GM18499 (cell line): ENCODE results near the gene TAL2.
"Not testable (repeated sequence)": the region's sequence is repeated elsewhere in the genome, so short reads cannot be mapped to it uniquely, and the experiment has no call there.

ENCODE experiments used
- ATAC-seq: cut with Tn5 transposase; IDR thresholded peaks from one replicate; pipeline ENCODE4 v1.9.1; 2021; ENCODE audit warnings: moderate number of reproducible peaks; ENCODE audit not compliant: insufficient read depth, unreplicated experiment

TAL2 gene

DNA sequence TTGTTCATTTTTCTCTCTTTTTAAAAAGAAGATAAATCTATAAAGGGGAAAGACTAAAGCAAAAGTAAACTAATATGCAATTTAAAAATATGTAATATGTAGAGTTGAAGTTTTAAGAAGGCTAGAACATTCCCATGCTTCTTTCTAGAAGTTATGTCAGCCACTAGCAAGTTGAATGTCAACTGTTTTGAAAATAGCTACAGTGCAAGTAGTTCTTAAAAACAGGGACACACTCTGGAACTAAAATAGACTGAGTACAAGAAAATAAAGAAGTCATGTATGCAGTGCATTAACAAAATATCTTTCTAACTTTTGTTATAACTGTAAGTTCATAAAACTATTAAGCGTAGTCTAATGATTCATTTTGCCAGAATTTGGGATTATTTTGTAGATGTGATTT, 40.0 kb downstream of the TAL2 start:
- ATAC-seq, result no peak

DNA sequence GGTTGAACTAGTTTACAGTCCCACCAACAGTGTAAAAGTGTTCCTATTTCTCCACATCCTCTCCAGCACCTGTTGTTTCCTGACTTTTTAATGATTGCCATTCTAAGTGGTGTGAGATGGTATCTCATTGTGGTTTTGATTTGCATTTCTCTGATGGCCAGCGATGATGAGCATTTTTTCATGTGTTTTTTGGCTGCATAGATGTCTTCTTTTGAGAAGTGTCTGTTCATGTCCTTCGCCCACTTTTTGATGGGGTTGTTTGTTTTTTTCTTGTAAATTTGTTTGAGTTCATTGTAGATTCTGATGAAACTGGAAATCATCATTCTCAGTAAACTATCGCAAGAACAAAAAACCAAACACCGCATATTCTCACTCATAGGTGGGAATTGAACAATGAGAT, 41.4 kb downstream of the TAL2 start:
- not testable (repeated sequence) for ATAC-seq

DNA sequence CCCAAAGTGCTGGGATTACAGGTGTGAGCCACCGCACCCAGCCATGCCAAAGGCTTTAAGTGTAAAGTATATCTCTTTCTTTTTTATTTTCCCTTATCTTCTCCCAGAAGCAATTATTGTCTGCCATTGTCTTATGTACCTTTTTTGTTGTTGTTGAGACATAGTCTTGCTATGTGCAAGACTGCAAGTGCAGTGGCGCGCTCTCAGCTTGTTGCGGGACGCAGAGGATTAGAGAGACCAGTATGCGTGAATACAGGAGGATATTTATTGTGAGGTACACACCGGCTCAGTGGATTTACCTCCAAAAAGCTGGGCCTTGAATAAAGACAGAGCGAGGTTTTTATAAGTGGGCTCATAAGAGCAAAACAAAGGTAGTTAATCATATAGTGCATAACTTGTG, 43.9 kb downstream of the TAL2 start:
- no peak for ATAC-seq

DNA sequence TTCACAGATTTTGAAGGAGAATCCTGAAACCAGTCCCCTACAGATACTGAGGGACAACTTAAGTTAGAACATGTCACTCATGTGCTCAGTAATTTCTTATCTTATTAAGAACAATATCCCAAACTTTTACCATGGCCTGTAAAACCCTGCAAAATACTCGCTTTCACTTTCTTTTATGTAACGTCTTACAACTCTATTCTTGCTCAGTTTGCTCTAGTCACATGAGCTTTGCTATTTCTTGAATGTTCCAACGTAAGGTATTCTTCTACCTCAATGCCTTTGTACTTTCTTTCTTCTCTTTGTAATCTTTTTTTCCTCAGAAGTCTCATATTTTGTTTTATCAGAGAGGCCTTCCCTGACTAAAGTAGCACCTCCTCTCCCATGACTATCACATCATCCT, 46.1 kb downstream of the TAL2 start:
- ATAC-seq, result no peak

DNA sequence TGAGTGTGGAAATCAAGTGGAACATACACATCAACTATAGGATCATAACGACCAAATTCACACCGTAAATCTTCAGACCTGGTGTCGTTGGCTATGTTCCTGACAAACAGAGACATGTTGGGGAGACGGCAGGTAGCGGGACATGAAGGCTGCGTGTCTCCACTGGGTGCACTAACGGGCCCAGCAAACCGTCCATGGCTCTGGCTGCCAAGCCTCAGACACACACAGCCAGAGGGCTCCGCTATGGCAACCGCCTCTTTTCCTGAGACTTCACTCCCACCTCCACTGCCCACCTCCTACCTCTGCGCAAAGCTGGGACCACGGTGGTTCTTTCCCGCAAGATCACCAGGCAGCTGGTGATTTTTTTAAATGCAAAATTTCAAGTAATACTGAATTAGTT, 48.4 kb downstream of the TAL2 start:
- no peak for ATAC-seq

DNA sequence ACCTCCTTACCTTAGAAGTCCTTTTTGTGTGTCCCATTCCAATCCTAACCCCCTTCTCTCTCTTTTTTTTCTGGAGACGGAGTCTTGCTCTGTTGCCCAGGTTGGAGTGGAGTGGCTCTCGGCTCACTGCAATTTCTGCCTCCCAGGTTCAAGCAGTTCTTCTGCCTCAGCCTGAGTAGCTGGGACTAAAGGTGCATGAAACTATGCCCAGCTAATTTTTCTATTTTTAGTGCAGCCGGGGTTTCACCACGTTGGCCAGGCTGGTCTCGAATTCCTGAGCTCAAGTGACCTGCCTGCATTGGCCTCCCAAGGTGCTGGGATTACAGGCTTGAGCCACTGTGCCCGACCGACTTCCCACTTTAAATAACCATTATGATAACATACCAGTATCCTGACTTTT, 49.6 kb downstream of the TAL2 start:
- no peak for ATAC-seq

DNA sequence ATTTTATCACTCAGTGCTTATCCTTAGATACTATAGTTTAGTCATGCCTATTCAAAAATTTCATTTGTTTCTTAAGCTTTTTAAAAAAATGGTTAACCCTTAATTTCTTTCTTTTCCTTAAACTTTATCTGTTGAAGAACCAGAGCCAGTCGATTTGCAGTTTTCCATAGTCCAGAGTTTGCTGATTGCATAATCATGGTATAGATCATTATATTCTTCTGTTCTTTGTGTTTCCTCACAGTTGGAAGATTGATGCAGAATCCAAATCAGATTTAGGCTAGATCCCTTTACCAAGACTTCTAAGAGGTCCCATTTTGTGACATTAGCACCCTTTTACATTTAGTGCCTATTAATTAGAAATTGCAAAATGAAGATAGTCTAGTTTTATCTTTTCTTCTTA, 50.0 kb downstream of the TAL2 start:
- ATAC-seq, result no peak
